ENCODE data around the gene ACTC1. TPM values are rescaled to one million over a fixed set of nuclear protein-coding genes. Genes with fewer than 3 reads are reported as not detected.

Gene ACTC1
- total and polyA plus RNA-seq, 2 experiments from 2014 or later = 26.2 to 35.9 TPM

- TF ChIP-seq ZNF462 (CRISPR knock-in tag; IDR thresholded peaks at IDR 0.05) = no peak
- TF ChIP-seq ZNF331 (CRISPR knock-in tag; IDR thresholded peaks at IDR 0.05; ENCODE audit: low read depth) = no peak
- TF ChIP-seq EZH2phosphoT487 (IDR thresholded peaks at IDR 0.05; ENCODE audit: unreplicated experiment) = no peak
- TF ChIP-seq, protein P1, sequence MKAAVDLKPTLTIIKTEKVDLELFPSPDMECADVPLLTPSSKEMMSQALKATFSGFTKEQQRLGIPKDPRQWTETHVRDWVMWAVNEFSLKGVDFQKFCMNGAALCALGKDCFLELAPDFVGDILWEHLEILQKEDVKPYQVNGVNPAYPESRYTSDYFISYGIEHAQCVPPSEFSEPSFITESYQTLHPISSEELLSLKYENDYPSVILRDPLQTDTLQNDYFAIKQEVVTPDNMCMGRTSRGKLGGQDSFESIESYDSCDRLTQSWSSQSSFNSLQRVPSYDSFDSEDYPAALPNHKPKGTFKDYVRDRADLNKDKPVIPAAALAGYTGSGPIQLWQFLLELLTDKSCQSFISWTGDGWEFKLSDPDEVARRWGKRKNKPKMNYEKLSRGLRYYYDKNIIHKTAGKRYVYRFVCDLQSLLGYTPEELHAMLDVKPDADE (IDR thresholded peaks at IDR 0.05) = no peak
- TF ChIP-seq STAT1 (IDR thresholded peaks at IDR 0.05; ENCODE audit: unreplicated experiment) = no peak
- TF ChIP-seq CREB1 (CRISPR knock-in tag; IDR thresholded peaks at IDR 0.05; ENCODE audit: low read depth) = no peak
Observed at GRCh38 chr15:34780725-34781124, 14.6 kb downstream of the ACTC1 start (continued).

- H3K4me1 Mint-ChIP-seq = peaks cover 5% of the 10 kb centered on the region; the same call in 2 of the 3 replicates
- TF ChIP-seq, protein P1 (IDR thresholded peaks at IDR 0.05) = no peak
- no peak for TF ChIP-seq ZNF462 (CRISPR knock-in tag; IDR thresholded peaks at IDR 0.05)
Observed at GRCh38 chr15:34776606-34777105, 18.7 kb downstream of the ACTC1 start.

More at GRCh38 chr15:34776606-34777105, 18.7 kb downstream of the ACTC1 start:
- Histone ChIP-seq H3K27me3 (ENCODE audit: insufficient read depth) (no peaks in the 10 kb centered on the region), H3K36me3 (ENCODE audit: insufficient read depth) (no peaks in the 10 kb centered on the region), H3F3A (replicated peaks; ENCODE audit: low read depth) (no peaks in the 10 kb centered on the region), H3K4me2 (no peak overlapping the region), H3K9me2 (ENCODE audit: insufficient read depth) (no peaks in the 10 kb centered on the region; the same call in none of the 2 replicates), H3K27ac (ENCODE audit: low read depth) (no peak overlapping the region), H4K20me1 (replicated peaks; ENCODE audit: insufficient read depth) (no peaks in the 10 kb centered on the region), H3K4me3 (no peak overlapping the region), H3K79me2 (replicated peaks; ENCODE audit: insufficient read depth) (no peaks in the 10 kb centered on the region), H3K4me1 (ENCODE audit: insufficient read depth) (peaks cover 7% of the 10 kb centered on the region; the same call in 1 of the 2 replicates), H2AFZ (0 out of 2 replicates have a peak overlapping the region, but pooled peaks have one; percentile 8)
- H3K9me3 Mint-ChIP-seq = peaks cover 11% of the 10 kb centered on the region
- ATAC-seq (no peak), DNase-seq (ENCODE audit: low spot score) (no peak)
- H3K27me3 Mint-ChIP-seq (ENCODE audit: insufficient read depth, low read depth, poor library complexity) = no peaks in the 10 kb centered on the region
- no peak overlapping the region for H3K27ac Mint-ChIP-seq
- H3K4me3 Mint-ChIP-seq = no peak overlapping the region
- no peaks in the 10 kb centered on the region for H3K36me3 Mint-ChIP-seq (ENCODE audit: low read depth)
